Endothelial cell of umbilical vein (primary cell): ENCODE results near the gene CD74. TPM values are rescaled to one million over a fixed set of nuclear protein-coding genes. Genes with fewer than 3 reads are reported as not detected.

Experiments
- BruUV-seq: library from RNA; stranded (reverse); fragments of 400-500 nt; replicated peaks from 2 replicates; lab custom pipeline; 2021; lab: Mats Ljungman, UMichigan
- CTCF ChIA-PET: fragments of 300-600, 350-600 bp; sonication (Branson Sonifier 250); formaldehyde crosslinking; loops from one replicate; lab custom pipeline; 2021; ENCODE audit warnings: antibody characterized with exemption, inconsistent platforms; lab: Charles Lee
- POLR2A ChIA-PET: fragments of 300-600, 350-600 bp; sonication (Branson Sonifier 250); formaldehyde crosslinking; loops from one replicate; lab custom pipeline; 2021; ENCODE audit warnings: antibody characterized with exemption, inconsistent platforms; lab: Charles Lee
- DNase-seq: peaks from one replicate; pipeline ENCODE4 v3.0.0-alpha.2; 2011; ENCODE audit warnings: low read depth, low spot score
- FAIRE-seq: peaks from 2 replicates; lab custom pipeline; 2011; peaks lifted over from hg19 to GRCh38; lab: Jason Lieb, UNC
- H2AFZ ChIP-seq: 2 replicates; pipeline ENCODE4 v1.6.0; 2012; ENCODE audit warnings: low read depth, low read length, control low read depth, inconsistent platforms
- H3K27ac ChIP-seq: 2 replicates; pipeline ENCODE4 v1.5.1; 2011; ENCODE audit warnings: low read depth, mild to moderate bottlenecking, control low read depth, low read length, moderate library complexity; ENCODE audit not compliant: insufficient read depth
- H3K27me3 ChIP-seq, 2 experiments: 2 replicates each; pipeline versions ENCODE4 v1.6.0 to v1.6.1; 2011; ENCODE audit warnings: low read length in 2 of 2, mixed read lengths in 1 of 2; ENCODE audit not compliant: control insufficient read depth in 2 of 2, insufficient read depth in 2 of 2
- H3K36me3 ChIP-seq, 2 experiments: 2 replicates in 1 of 2; 3 replicates in 1 of 2; pipeline ENCODE4 v1.5.1; 2011; ENCODE audit warnings: low read length in 2 of 2, mild to moderate bottlenecking in 1 of 2, moderate library complexity in 1 of 2; ENCODE audit not compliant: control insufficient read depth in 2 of 2, insufficient read depth in 2 of 2; ENCODE audit errors: extremely low read depth in 1 of 2
- H3K4me1 ChIP-seq: 3 replicates; pipeline ENCODE4 v1.5.1; 2011; ENCODE audit warnings: mild to moderate bottlenecking, low read length; ENCODE audit not compliant: control insufficient read depth, insufficient read depth; ENCODE audit errors: extremely low read depth
- H3K4me2 ChIP-seq: 2 replicates; pipeline ENCODE4 v1.6.1; 2011; ENCODE audit warnings: low read length, control low read depth, mixed read lengths; ENCODE audit not compliant: insufficient read depth
- H3K4me3 ChIP-seq, 3 experiments: fragments of 200-600 bp in 1 of 3; sonication (generic), shearing (Covaris generic) in 1 of 3; replicated peaks in 1 of 3; 2 replicates each; pipeline ENCODE4 v1.5.1; 2011 to 2016; ENCODE audit warnings: control low read depth in 3 of 3, low read length in 3 of 3, mild to moderate bottlenecking in 2 of 3, inconsistent platforms in 1 of 3, low read depth in 1 of 3, moderate library complexity in 1 of 3; ENCODE audit not compliant: insufficient read depth in 1 of 3
- H3K79me2 ChIP-seq: 2 replicates; pipeline ENCODE4 v1.6.0; 2012; ENCODE audit warnings: low read length, inconsistent platforms; ENCODE audit not compliant: control insufficient read depth, insufficient read depth
- H3K9ac ChIP-seq: replicated peaks from 2 replicates; pipeline ENCODE3; 2011; ENCODE audit warnings: low read length, control low read depth; ENCODE audit not compliant: insufficient read depth; ENCODE audit errors: extremely low read depth
- H3K9me1 ChIP-seq: replicated peaks from 3 replicates; pipeline ENCODE4 v1.6.0; 2011; ENCODE audit warnings: mild to moderate bottlenecking, low read length; ENCODE audit not compliant: control insufficient read depth, insufficient read depth; ENCODE audit errors: extremely low read depth
- H3K9me3 ChIP-seq: replicated peaks from 2 replicates; pipeline ENCODE4 v1.5.1; 2012; ENCODE audit warnings: low read length, inconsistent platforms; ENCODE audit not compliant: control insufficient read depth, insufficient read depth
- H4K20me1 ChIP-seq: replicated peaks from 2 replicates; pipeline ENCODE3; 2011; ENCODE audit warnings: mild to moderate bottlenecking, low read length; ENCODE audit not compliant: control insufficient read depth, insufficient read depth; ENCODE audit errors: extremely low read depth
- EZH2 ChIP-seq: IDR thresholded peaks from 2 replicates; pipeline ENCODE4 v1.6.1; 2012; ENCODE audit warnings: borderline replicate concordance, low read depth, mild to moderate bottlenecking, moderate library complexity, low read length, inconsistent platforms; ENCODE audit not compliant: severe bottlenecking
- FOS ChIP-seq: IDR thresholded peaks from 2 replicates; pipeline ENCODE4 v1.6.1; 2011; ENCODE audit warnings: mild to moderate bottlenecking, low read length, moderate library complexity, borderline replicate concordance; ENCODE audit not compliant: insufficient read depth
- GATA2 ChIP-seq: IDR thresholded peaks from 2 replicates; pipeline ENCODE4 v1.7.0; 2011; ENCODE audit warnings: low read depth, mild to moderate bottlenecking, moderate library complexity, mixed read lengths, low read length; ENCODE audit not compliant: insufficient read length, insufficient read depth
- JUN ChIP-seq: IDR thresholded peaks from 2 replicates; pipeline ENCODE4 v1.6.1; 2011; ENCODE audit warnings: borderline replicate concordance, low read depth; ENCODE audit not compliant: insufficient read length, insufficient read depth
- MYC ChIP-seq: IDR thresholded peaks from one replicate; pipeline ENCODE4 v1.6.1; 2011; ENCODE audit warnings: mild to moderate bottlenecking, low read depth, low read length
- POLR2A ChIP-seq: IDR thresholded peaks from 2 replicates; pipeline ENCODE4 v1.6.1; 2012; ENCODE audit warnings: low read depth, mild to moderate bottlenecking, control low read depth, low read length
- POLR2AphosphoS5 ChIP-seq: IDR thresholded peaks from 2 replicates; pipeline ENCODE4 v1.6.1; 2012; ENCODE audit warnings: low read depth, mild to moderate bottlenecking, control low read depth, low read length, moderate library complexity; ENCODE audit not compliant: insufficient read depth
- dilution Hi-C: fragments of 300-500 bp; cut with MboI; formaldehyde crosslinking; loops from one replicate; pipeline ENCODE4 v1.15.0; 2019; ENCODE audit warnings: low sequenced_read_pairs; ENCODE audit not compliant: extremely low pct_ligation_motif_present
- intact Hi-C: fragments of 100-400 bp; cut with micrococcal nuclease; formaldehyde crosslinking; loops from one replicate; pipeline ENCODE4 v1.10.0; 2022
- polyA plus RNA-seq, 4 experiments: library from polyadenylated mRNA; depleted of rRNA in 3 of 4; stranded (reverse) in 3 of 4; unstranded in 1 of 4; fragments of >200 nt; gene quantifications; 2 replicates each; pipeline versions ENCODE4 v1.2.1 to v1.2.3, GENCODE V29; 2011 to 2012; ENCODE audit warnings: missing spikeins in 1 of 4
- total RNA-seq: library from RNA; stranded (reverse); gene quantifications from 2 replicates; pipeline ENCODE4 v1.2.3, GENCODE V29; 2021
- TF ChIP-seq, protein P1 (sequence below): IDR thresholded peaks from 2 replicates; pipeline ENCODE4 v1.6.1; 2011; ENCODE audit not compliant: insufficient read depth, insufficient read length
- TF ChIP-seq, protein P2 (sequence below), 2 donors: IDR thresholded peaks; 1 replicate in 1 of 2; 2 replicates in 1 of 2; pipeline ENCODE4 v1.5.1; 2011; ENCODE audit warnings: low read length in 2 of 2, mild to moderate bottlenecking in 2 of 2, moderate library complexity in 2 of 2, control low read depth in 1 of 2, inconsistent platforms in 1 of 2, low read depth in 1 of 2; ENCODE audit not compliant: insufficient read depth in 1 of 2; ENCODE audit errors: extremely low read depth in 1 of 2

CD74 gene
- total and polyA plus RNA-seq, 2 donors (not counting 3 experiments of a cell fraction or from before 2014, with no cell fraction given): 0.62 to 1.3 TPM

DNA sequence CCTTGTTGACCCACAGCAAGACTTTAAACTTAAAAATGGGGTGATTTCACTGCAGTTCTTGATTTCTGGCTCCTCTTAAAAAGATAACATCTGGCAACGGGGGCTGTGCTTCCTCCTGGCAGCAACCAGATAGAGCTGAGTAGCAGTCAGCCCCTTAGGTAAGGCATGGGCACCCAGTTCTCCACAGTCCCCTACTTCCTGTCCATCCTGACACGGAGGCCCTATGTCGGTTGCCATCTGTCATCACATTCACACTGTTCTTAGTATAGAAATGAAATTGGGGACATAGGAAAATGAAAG lies 11.7 kb downstream of the CD74 start:
- intact Hi-C loops (no loop called here), dilution Hi-C loops (no loop called here)
- no peak overlapping the region for H3K4me2 ChIP-seq
- H3K9ac ChIP-seq: no peak overlapping the region
- no TSS peak for BruUV-seq
- FAIRE-seq (no peak), DNase-seq (no peak)
- no peaks in the 10 kb centered on the region for H3K4me1 ChIP-seq
- no peak for TF ChIP-seq FOS
- TF ChIP-seq POLR2A: peak; percentile 31
- TF ChIP-seq POLR2AphosphoS5: no peak
- no peaks in the 10 kb centered on the region for H3K9me1 ChIP-seq
- H2AFZ ChIP-seq: no peak overlapping the region
- H3K27me3 ChIP-seq: no peaks in the 10 kb centered on the region
- no peaks in the 10 kb centered on the region for H4K20me1 ChIP-seq
- ChIA-PET POLR2A (no interaction called here), CTCF (interaction anchor here (1.3 to 2.2 kb wide), 2 partner anchors 10 to 35 kb away, joined by 5 to 8 read pairs; no protein-coding TSS in a partner anchor)
- H3K4me3 ChIP-seq: no peak overlapping the region
- no peaks in the 10 kb centered on the region for H3K79me2 ChIP-seq
- H3K9me3 ChIP-seq: no peaks in the 10 kb centered on the region
- no peak overlapping the region for H3K27ac ChIP-seq
- H3K36me3 ChIP-seq: peaks cover 5 to 20% of the 10 kb centered on the region in 2 experiments

DNA sequence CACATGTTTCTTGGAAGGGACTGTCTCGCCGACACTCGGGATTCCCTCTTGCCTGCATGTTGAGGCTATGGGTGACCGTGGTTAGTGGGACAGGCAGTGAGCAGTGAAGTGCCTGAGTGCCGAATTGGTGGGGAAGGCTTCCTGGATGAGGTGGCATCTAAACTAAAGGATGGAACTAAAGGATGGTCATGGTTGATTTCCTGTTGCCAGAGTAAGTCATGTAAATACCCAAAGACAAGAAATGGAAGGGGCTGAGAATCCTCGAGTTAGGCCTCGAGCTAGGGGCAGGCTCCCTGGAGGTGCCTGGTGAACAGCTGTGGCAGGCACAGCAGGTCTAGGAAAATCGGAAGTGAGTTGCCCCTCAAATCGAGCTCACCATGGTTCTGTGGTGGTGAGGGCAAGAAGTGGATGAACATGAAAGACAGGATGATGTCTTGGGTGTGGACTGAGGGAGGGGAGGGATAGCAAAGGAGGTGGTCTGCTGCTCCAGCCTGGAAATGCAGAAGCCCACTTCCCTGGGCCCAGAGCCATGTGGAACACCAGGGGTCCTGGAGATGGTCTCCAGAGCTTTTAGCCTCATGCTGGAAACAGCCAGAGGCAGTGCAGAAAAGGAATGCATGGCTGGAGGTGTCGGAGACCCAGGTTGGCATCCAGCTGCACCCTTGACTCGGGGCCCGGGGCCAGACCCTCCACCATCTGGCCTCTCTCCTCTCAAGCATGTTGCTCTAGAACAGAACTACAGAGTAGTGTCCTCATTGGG lies 12.2 kb downstream of the CD74 start:
- no TSS peak for BruUV-seq
- peaks cover 5 to 22% of the 10 kb centered on the region in 2 experiments for H3K36me3 ChIP-seq
- dilution Hi-C loops (no loop called here), intact Hi-C loops (no loop called here)
- H3K4me3 ChIP-seq: no peak overlapping the region
- no peaks in the 10 kb centered on the region for H3K4me1 ChIP-seq
- H3K9ac ChIP-seq: no peak overlapping the region
- no peaks in the 10 kb centered on the region for H3K9me3 ChIP-seq
- H2AFZ ChIP-seq: no peak overlapping the region
- no peaks in the 10 kb centered on the region for H3K27me3 ChIP-seq
- TF ChIP-seq EZH2 (no peak), MYC (no peak), JUN (no peak), FOS (no peak), POLR2A (no peak), POLR2AphosphoS5 (no peak), GATA2 (no peak)
- TF ChIP-seq, protein P1, sequence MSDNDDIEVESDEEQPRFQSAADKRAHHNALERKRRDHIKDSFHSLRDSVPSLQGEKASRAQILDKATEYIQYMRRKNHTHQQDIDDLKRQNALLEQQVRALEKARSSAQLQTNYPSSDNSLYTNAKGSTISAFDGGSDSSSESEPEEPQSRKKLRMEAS: no peak
- TF ChIP-seq, protein P2, sequence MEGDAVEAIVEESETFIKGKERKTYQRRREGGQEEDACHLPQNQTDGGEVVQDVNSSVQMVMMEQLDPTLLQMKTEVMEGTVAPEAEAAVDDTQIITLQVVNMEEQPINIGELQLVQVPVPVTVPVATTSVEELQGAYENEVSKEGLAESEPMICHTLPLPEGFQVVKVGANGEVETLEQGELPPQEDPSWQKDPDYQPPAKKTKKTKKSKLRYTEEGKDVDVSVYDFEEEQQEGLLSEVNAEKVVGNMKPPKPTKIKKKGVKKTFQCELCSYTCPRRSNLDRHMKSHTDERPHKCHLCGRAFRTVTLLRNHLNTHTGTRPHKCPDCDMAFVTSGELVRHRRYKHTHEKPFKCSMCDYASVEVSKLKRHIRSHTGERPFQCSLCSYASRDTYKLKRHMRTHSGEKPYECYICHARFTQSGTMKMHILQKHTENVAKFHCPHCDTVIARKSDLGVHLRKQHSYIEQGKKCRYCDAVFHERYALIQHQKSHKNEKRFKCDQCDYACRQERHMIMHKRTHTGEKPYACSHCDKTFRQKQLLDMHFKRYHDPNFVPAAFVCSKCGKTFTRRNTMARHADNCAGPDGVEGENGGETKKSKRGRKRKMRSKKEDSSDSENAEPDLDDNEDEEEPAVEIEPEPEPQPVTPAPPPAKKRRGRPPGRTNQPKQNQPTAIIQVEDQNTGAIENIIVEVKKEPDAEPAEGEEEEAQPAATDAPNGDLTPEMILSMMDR (IDR thresholded peaks at IDR 0.05; ENCODE audit: extremely low read depth in 1 of 2, insufficient read depth in 1 of 2, low read depth in 1 of 2, low read length in 2 of 2): no peak
- ChIA-PET CTCF (interaction anchor here (1.3 to 2.2 kb wide), 2 partner anchors 10 to 36 kb away, joined by 5 to 8 read pairs; no protein-coding TSS in a partner anchor), POLR2A (no interaction called here)
- H3K4me2 ChIP-seq: no peak overlapping the region
- no peaks in the 10 kb centered on the region for H4K20me1 ChIP-seq
- no peak overlapping the region for H3K27ac ChIP-seq
- H3K9me1 ChIP-seq: no peaks in the 10 kb centered on the region
- DNase-seq: no peak
- no peak for FAIRE-seq
- H3K79me2 ChIP-seq: no peaks in the 10 kb centered on the region
